ENCODE measurements around the gene SSBP4. TPM values are rescaled to one million over a fixed set of nuclear protein-coding genes. Genes with fewer than 3 reads are reported as not detected.

The SSBP4 gene
- total and polyA plus RNA-seq, 2 donors (not counting 3 experiments of a cell fraction or from before 2014, with no cell fraction given) = 89.6 to 151 TPM

DNA sequence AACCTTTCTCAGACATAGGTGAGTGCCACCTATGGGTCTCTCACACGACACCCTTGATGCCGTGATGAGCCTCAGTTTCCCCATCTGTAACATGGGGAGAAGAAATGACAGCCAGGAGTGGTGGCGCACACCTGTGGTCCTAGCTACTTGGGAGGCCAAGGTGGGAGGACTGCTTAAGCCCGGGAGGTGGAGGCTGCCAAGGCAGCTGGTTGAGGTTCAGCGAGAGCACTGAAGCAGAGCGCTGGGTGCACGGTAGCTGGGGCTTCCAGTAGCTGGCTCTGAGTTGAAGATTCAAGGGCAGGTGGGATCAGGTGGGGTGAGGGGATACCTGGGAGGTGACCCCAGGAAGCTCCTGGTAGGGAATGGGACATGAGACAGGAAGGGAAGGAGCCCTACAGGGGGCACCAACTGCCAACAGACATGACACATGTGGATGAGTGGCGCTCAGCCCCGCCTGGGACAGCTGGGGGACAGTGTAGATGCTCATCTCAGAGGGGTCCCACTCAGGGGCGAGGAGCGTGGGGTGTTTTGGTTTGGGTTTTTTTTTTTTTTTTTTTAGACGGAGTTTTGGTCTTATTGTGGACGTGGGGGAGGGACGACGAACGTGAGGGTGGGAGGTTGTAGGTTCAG, 6.5 kb upstream of the SSBP4 start:
- DNase-seq (ENCODE audit: low read depth, low spot score) = no peak
- Histone ChIP-seq H3K79me2 (ENCODE audit: control insufficient read depth, insufficient read depth, low read length) (no peaks in the 10 kb centered on the region), H3K36me3 (ENCODE audit: control insufficient read depth in 2 of 2, extremely low read depth in 1 of 2, insufficient read depth in 2 of 2, low read length in 2 of 2) (no peaks in the 10 kb centered on the region), H3K9ac (replicated peaks; ENCODE audit: extremely low read depth, insufficient read depth, low read length) (no peak overlapping the region), H3K4me1 (ENCODE audit: control insufficient read depth, extremely low read depth, insufficient read depth, low read length) (peaks cover 28% of the 10 kb centered on the region), H3K4me3 (replicated peaks in 1 of 3; ENCODE audit: insufficient read depth in 1 of 3, low read depth in 1 of 3, low read length in 3 of 3) (no peak overlapping the region), H2AFZ (ENCODE audit: low read depth, low read length) (no peak overlapping the region), H3K4me2 (ENCODE audit: insufficient read depth, low read length) (no peak overlapping the region), H3K9me1 (replicated peaks; ENCODE audit: control insufficient read depth, extremely low read depth, insufficient read depth, low read length) (no peaks in the 10 kb centered on the region), H3K9me3 (replicated peaks; ENCODE audit: control insufficient read depth, insufficient read depth, low read length) (no peaks in the 10 kb centered on the region), H4K20me1 (replicated peaks; ENCODE audit: control insufficient read depth, extremely low read depth, insufficient read depth, low read length) (no peaks in the 10 kb centered on the region), H3K27ac (ENCODE audit: insufficient read depth, low read depth, low read length) (no peak overlapping the region), H3K27me3 (ENCODE audit: control insufficient read depth in 2 of 2, insufficient read depth in 2 of 2, low read length in 2 of 2) (no peaks in the 10 kb centered on the region)
- POLR2A ChIA-PET = interaction anchor here (0.6 to 2.4 kb wide), 4 partner anchors 25 to 132 kb away, joined by 3 to 9 read pairs (median 6); partner anchors contain the start of genes GDF15 and JUND
- CTCF ChIA-PET = interaction anchor here (0.7 to 11.1 kb wide), 13 partner anchors 11 to 221 kb away, joined by 3 to 160 read pairs (median 15); partner anchors contain the start of genes GDF15, JUND, LSM4 and PGPEP1
- no peak for FAIRE-seq
- BruUV-seq (replicated peaks) = no TSS peak
- intact Hi-C loops (cut with micrococcal nuclease) (no loop called here), dilution Hi-C loops (cut with MboI; ENCODE audit: extremely low pct_ligation_motif_present, low sequenced_read_pairs) (no loop called here)
- TF ChIP-seq FOS (IDR thresholded peaks at IDR 0.05; ENCODE audit: borderline replicate concordance, insufficient read depth, low read length) (no peak), POLR2A (IDR thresholded peaks at IDR 0.05; ENCODE audit: low read depth, low read length) (no peak)

DNA sequence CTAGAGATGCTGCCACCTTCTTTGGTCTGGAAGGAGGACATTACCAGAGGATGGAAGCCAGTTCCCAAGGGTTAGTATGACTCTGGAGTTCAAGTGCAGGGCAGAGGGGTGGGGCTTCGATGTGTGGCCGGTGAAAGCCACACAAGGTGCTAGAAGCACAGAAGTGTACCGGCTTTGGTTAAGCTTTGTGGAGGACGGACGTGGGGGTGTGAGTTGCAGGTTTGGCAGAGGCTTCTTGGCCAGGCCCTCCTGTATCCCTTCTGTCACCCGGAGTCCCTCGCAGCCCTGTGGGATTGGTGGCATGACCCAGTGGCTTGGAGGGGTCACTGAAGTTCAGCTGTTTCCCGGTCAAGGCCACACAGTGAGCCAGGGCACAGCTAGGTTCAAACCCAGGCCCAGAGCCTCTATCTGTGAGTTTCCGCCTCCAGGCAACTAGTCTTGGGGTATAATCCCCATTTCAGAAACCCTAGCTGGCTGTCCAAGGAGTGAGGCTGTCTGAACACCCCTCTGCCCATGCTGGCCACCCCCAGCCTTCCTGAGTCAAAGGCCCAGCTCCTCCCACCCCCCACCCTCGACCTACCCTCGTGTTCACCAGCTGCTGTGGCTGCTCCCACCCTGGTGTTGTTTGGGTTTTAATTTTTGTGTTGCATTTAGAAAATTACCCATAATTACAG, 4.6 kb upstream of the SSBP4 start:
- peak overlapping the region in 1 of 3 experiments; percentile 26 for H3K4me3 ChIP-seq (replicated peaks in 1 of 3; ENCODE audit: insufficient read depth in 1 of 3, low read depth in 1 of 3, low read length in 3 of 3)
- intact Hi-C loops (cut with micrococcal nuclease) = no loop called here
- ChIA-PET CTCF (interaction anchor here (1.0 to 11.1 kb wide), 11 partner anchors 13 to 206 kb away, joined by 3 to 160 read pairs (median 6); partner anchors contain the start of genes GDF15 and JUND), POLR2A (interaction anchor here (0.9 to 5.8 kb wide), 2 partner anchors 29 to 134 kb away, joined by 6 to 58 read pairs; partner anchors contain the start of genes GDF15 and JUND)
- peaks cover 4% of the 10 kb centered on the region for H3K79me2 ChIP-seq (ENCODE audit: control insufficient read depth, insufficient read depth, low read length)
- H3K9me3 ChIP-seq (replicated peaks; ENCODE audit: control insufficient read depth, insufficient read depth, low read length) = no peaks in the 10 kb centered on the region
- H3K9ac ChIP-seq (replicated peaks; ENCODE audit: extremely low read depth, insufficient read depth, low read length) = no peak overlapping the region
- peak overlapping the region; percentile 41 for H3K4me2 ChIP-seq (ENCODE audit: insufficient read depth, low read length)
- FAIRE-seq = peak; percentile 33
- no peaks in the 10 kb centered on the region for H3K9me1 ChIP-seq (replicated peaks; ENCODE audit: control insufficient read depth, extremely low read depth, insufficient read depth, low read length)
- H4K20me1 ChIP-seq (replicated peaks; ENCODE audit: control insufficient read depth, extremely low read depth, insufficient read depth, low read length) = no peaks in the 10 kb centered on the region
- no peak for TF ChIP-seq POLR2AphosphoS5 (IDR thresholded peaks at IDR 0.05; ENCODE audit: insufficient read depth, low read depth, low read length)
- TF ChIP-seq EZH2 (IDR thresholded peaks at IDR 0.05; ENCODE audit: borderline replicate concordance, low read depth, low read length, severe bottlenecking) = no peak
- TF ChIP-seq, protein P1, sequence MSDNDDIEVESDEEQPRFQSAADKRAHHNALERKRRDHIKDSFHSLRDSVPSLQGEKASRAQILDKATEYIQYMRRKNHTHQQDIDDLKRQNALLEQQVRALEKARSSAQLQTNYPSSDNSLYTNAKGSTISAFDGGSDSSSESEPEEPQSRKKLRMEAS (IDR thresholded peaks at IDR 0.05; ENCODE audit: insufficient read depth, insufficient read length) = no peak
- peaks cover 39% of the 10 kb centered on the region for H3K4me1 ChIP-seq (ENCODE audit: control insufficient read depth, extremely low read depth, insufficient read depth, low read length)
- dilution Hi-C loops (cut with MboI; ENCODE audit: extremely low pct_ligation_motif_present, low sequenced_read_pairs) = no loop called here
- BruUV-seq (replicated peaks) = no TSS peak
- no peaks in the 10 kb centered on the region for H3K27me3 ChIP-seq (ENCODE audit: control insufficient read depth in 2 of 2, insufficient read depth in 2 of 2, low read length in 2 of 2)
- H3K36me3 ChIP-seq (ENCODE audit: control insufficient read depth in 2 of 2, extremely low read depth in 1 of 2, insufficient read depth in 2 of 2, low read length in 2 of 2) = no peaks in the 10 kb centered on the region
- no peak for DNase-seq (ENCODE audit: low read depth, low spot score)
- H3K27ac ChIP-seq (ENCODE audit: insufficient read depth, low read depth, low read length) = no peak overlapping the region
- H2AFZ ChIP-seq (ENCODE audit: low read depth, low read length) = no peak overlapping the region
